ENCODE measurements around the gene TMEM63B. TPM values are rescaled to one million over a fixed set of nuclear protein-coding genes. Genes with fewer than 3 reads are reported as not detected.

TMEM63B gene
- total and polyA plus RNA-seq, 2 of the 8 experiments (the other 6 are each of a cell fraction or from before 2014, with no cell fraction given): 61.1 to 96.8 TPM

DNA sequence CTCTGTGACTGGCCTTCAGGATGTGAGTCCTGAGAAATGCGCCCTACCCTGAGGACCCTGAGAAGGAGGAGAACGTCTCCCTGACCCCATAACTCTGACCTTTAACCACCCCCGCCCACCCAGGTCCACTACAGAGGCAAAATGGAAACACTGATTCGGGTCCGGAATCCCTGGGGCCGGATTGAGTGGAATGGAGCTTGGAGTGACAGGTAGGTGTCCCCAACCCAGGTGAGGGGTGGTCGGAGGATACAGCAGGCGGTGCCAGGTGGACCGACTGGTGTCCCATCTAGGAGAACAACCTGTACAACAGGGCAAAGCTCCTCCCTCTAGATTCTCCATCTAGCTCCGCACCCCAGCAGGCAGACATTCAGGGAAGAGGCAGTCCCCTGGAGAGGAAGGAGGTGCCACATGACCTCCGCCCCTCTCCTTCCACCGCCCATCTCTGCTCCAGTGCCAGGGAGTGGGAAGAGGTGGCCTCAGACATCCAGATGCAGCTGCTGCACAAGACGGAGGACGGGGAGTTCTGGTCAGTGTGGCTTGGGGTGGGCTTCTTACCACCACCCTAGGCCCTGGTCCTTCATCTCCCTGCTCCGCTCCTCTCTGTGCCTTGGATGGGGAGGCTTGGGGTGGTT lies 48.9 kb downstream of the TMEM63B start (continued):
- TF ChIP-seq PHF8 (conservative IDR thresholded peaks at IDR 0.05; ENCODE audit: low read depth, low read length): no peak
- TF ChIP-seq, protein P1, sequence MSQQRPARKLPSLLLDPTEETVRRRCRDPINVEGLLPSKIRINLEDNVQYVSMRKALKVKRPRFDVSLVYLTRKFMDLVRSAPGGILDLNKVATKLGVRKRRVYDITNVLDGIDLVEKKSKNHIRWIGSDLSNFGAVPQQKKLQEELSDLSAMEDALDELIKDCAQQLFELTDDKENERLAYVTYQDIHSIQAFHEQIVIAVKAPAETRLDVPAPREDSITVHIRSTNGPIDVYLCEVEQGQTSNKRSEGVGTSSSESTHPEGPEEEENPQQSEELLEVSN (IDR thresholded peaks at IDR 0.05): no peak
- no peak for TF ChIP-seq SRF (IDR thresholded peaks at IDR 0.05; ENCODE audit: low read depth, low read length)
- TF ChIP-seq BRCA1 (IDR thresholded peaks at IDR 0.05; ENCODE audit: low read depth, low read length): no peak

Data from H1 (cell line).